Measurements from ENCODE around the gene COX7A2. TPM values are rescaled to one million over a fixed set of nuclear protein-coding genes. Genes with fewer than 3 reads are reported as not detected.

Gene COX7A2
- total and polyA plus RNA-seq, 2 donors (not counting 1 experiment from before 2014, with no cell fraction given) = 83.8 to 160 TPM

- Histone ChIP-seq H3K4me3 (ENCODE audit: control extremely low read depth in 1 of 5, extremely low read depth in 1 of 5, insufficient read depth in 1 of 5, low read depth in 2 of 5, low read length in 4 of 5) (no peak overlapping the region), H3K4me1 (ENCODE audit: control insufficient read depth in 2 of 2, insufficient read depth in 2 of 2, low read length in 2 of 2) (peaks cover 0 to 3% of the 10 kb centered on the region in 2 donors), H3K79me2 (ENCODE audit: control insufficient read depth, insufficient read depth, low read length) (peaks cover 36% of the 10 kb centered on the region), H2AFZ (ENCODE audit: insufficient read depth, low read depth, low read length, poor library complexity, severe bottlenecking) (no peak overlapping the region), H3K27me3 (replicated peaks in 1 of 4; ENCODE audit: control extremely low read depth in 1 of 4, control insufficient read depth in 3 of 4, insufficient read depth in 4 of 4, low read length in 3 of 4) (no peaks in the 10 kb centered on the region), H3K36me3 (replicated peaks in 1 of 2; ENCODE audit: control extremely low read depth in 1 of 2, control insufficient read depth in 1 of 2, extremely low read depth in 1 of 2, insufficient read depth in 2 of 2, low read length in 1 of 2) (peaks cover 0 to 6% of the 10 kb centered on the region in 2 experiments), H3K9me3 (ENCODE audit: control extremely low read depth in 1 of 3, control insufficient read depth in 2 of 3, insufficient read depth in 1 of 3, low read length in 2 of 3) (no peaks in the 10 kb centered on the region), H3K9ac (ENCODE audit: low read length) (no peak overlapping the region), H3K4me2 (replicated peaks; ENCODE audit: low read depth, low read length, poor library complexity, severe bottlenecking) (no peak overlapping the region), H4K20me1 (ENCODE audit: control insufficient read depth, insufficient read depth, low read length, poor library complexity, severe bottlenecking) (peaks cover 47% of the 10 kb centered on the region), H3K27ac (ENCODE audit: low read length in 2 of 2) (no peak overlapping the region)
- 90% methylated on average over 3 of the region's 4 CpGs for WGBS (ENCODE audit: insufficient coverage)
- ChIA-PET POLR2A (no interaction called here), CTCF (interaction anchor here (1.2 to 3.0 kb wide), 6 partner anchors 9 to 278 kb away, joined by 4 to 14 read pairs (median 6); no protein-coding TSS in a partner anchor)
- ATAC-seq (ENCODE audit: low read depth) (no peak), DNase-seq (no peak)
- peaks cover 26% of the 10 kb centered on the region for H3K4me1 Mint-ChIP-seq
- no peak overlapping the region for H3K4me3 Mint-ChIP-seq
- H3K9me3 Mint-ChIP-seq (ENCODE audit: insufficient read depth) = no peaks in the 10 kb centered on the region
- intact Hi-C loops (cut with micrococcal nuclease) = no loop called here
- TF ChIP-seq, protein P1, sequence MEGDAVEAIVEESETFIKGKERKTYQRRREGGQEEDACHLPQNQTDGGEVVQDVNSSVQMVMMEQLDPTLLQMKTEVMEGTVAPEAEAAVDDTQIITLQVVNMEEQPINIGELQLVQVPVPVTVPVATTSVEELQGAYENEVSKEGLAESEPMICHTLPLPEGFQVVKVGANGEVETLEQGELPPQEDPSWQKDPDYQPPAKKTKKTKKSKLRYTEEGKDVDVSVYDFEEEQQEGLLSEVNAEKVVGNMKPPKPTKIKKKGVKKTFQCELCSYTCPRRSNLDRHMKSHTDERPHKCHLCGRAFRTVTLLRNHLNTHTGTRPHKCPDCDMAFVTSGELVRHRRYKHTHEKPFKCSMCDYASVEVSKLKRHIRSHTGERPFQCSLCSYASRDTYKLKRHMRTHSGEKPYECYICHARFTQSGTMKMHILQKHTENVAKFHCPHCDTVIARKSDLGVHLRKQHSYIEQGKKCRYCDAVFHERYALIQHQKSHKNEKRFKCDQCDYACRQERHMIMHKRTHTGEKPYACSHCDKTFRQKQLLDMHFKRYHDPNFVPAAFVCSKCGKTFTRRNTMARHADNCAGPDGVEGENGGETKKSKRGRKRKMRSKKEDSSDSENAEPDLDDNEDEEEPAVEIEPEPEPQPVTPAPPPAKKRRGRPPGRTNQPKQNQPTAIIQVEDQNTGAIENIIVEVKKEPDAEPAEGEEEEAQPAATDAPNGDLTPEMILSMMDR (IDR thresholded peaks at IDR 0.05) = no peak
- TF ChIP-seq EZH2 (IDR thresholded peaks at IDR 0.05; ENCODE audit: borderline replicate concordance, insufficient read depth, low read depth, low read length, poor library complexity, severe bottlenecking) = no peak
- no peak overlapping the region for H3K27ac Mint-ChIP-seq
- H3K27me3 Mint-ChIP-seq = no peaks in the 10 kb centered on the region
These were observed 25.4 kb upstream of the COX7A2 start for GRCh38 chr6:75268988-75269354.

DNA sequence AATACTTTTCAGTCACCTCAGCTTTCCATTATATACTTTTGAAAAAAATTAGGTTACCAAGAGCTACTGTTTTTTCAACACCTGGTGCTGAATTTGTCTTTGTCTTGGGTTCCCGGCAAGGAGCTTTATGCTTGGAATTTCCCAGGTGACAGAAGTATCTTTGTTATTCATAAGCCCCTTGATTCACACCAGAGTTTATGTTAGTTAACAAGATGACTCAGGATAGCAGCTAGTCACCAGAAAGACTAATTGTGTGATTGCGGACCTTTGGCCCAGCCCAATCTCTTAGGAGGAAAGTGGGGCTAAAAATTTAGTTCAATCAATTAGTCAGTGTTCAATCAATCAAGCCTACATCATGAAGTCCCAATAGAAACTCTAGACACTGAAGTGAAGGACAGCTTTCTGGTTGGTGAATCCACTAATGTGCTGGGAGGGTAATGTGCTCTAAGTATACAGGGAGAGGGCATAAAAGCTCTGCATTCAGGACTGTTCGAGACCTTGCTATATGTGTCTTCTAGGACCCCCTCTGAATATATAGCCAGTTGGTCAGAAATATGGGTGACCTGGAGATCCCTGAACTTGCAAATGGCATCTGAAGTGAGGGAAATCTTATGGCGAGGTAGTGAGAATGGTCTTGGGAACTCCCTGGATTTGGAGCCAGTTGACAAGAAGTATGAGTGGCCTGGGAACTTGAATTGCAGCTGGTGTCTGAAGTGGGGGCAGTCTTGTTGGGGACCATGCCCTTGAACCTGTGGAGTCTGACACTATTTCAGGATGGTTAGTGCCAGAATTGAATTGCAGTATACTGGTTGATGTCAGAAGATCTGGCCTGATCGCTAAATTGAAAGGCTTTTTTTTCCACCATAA, 24.8 kb upstream of the COX7A2 start:
- TF ChIP-seq, protein P1 (IDR thresholded peaks at IDR 0.05) = no peak
- TF ChIP-seq EZH2 (IDR thresholded peaks at IDR 0.05; ENCODE audit: borderline replicate concordance, insufficient read depth, low read depth, low read length, poor library complexity, severe bottlenecking) = no peak
- no peaks in the 10 kb centered on the region for H3K9me3 ChIP-seq (ENCODE audit: control extremely low read depth in 1 of 3, control insufficient read depth in 2 of 3, insufficient read depth in 1 of 3, low read length in 2 of 3)
- Mint-ChIP-seq H3K4me3 (no peak overlapping the region), H3K4me1 (peaks cover 23% of the 10 kb centered on the region), H3K27me3 (no peaks in the 10 kb centered on the region), H3K27ac (no peak overlapping the region), H3K9me3 (ENCODE audit: insufficient read depth) (no peaks in the 10 kb centered on the region)
- ATAC-seq (ENCODE audit: low read depth) (no peak), DNase-seq (no peak)
- no peaks in the 10 kb centered on the region for H3K27me3 ChIP-seq (replicated peaks in 1 of 4; ENCODE audit: control extremely low read depth in 1 of 4, control insufficient read depth in 3 of 4, insufficient read depth in 4 of 4, low read length in 3 of 4)
- peaks cover 1 to 12% of the 10 kb centered on the region in 2 experiments for H3K36me3 ChIP-seq (replicated peaks in 1 of 2; ENCODE audit: control extremely low read depth in 1 of 2, control insufficient read depth in 1 of 2, extremely low read depth in 1 of 2, insufficient read depth in 2 of 2, low read length in 1 of 2)
- ChIA-PET CTCF (interaction anchor here (0.7 to 3.0 kb wide), 17 partner anchors 9 to 278 kb away, joined by 3 to 14 read pairs (median 5); partner anchors contain the start of gene COX7A2), POLR2A (no interaction called here)
- H2AFZ ChIP-seq (ENCODE audit: insufficient read depth, low read depth, low read length, poor library complexity, severe bottlenecking) = no peak overlapping the region
- H3K4me3 ChIP-seq (ENCODE audit: control extremely low read depth in 1 of 5, extremely low read depth in 1 of 5, insufficient read depth in 1 of 5, low read depth in 2 of 5, low read length in 4 of 5) = no peak overlapping the region
- H3K79me2 ChIP-seq (ENCODE audit: control insufficient read depth, insufficient read depth, low read length) = peaks cover 30% of the 10 kb centered on the region
- peaks cover 0 to 3% of the 10 kb centered on the region in 2 donors for H3K4me1 ChIP-seq (ENCODE audit: control insufficient read depth in 2 of 2, insufficient read depth in 2 of 2, low read length in 2 of 2)
- intact Hi-C loops (cut with micrococcal nuclease) = no loop called here
- H3K4me2 ChIP-seq (replicated peaks; ENCODE audit: low read depth, low read length, poor library complexity, severe bottlenecking) = no peak overlapping the region
- peaks cover 43% of the 10 kb centered on the region for H4K20me1 ChIP-seq (ENCODE audit: control insufficient read depth, insufficient read depth, low read length, poor library complexity, severe bottlenecking)
- H3K9ac ChIP-seq (ENCODE audit: low read length) = no peak overlapping the region
- 94% methylated on average over 2 of the region's 5 CpGs for WGBS (ENCODE audit: insufficient coverage)
- H3K27ac ChIP-seq (ENCODE audit: low read length in 2 of 2) = peak overlapping the region in 1 of 2 donors; percentile 24

All from B cell (primary cell).